Natural killer cell (primary cell): ENCODE results near the gene TMEM120A. TPM values are rescaled to one million over a fixed set of nuclear protein-coding genes. Genes with fewer than 3 reads are reported as not detected.

ENCODE experiments used
- ATAC-seq, 3 donors: fragments of 150-1000 bp in 2 of 3; fragments of 200-7000 bp in 1 of 3; cut with Tn5 transposase; 1 replicate in 1 of 3; 2 replicates in 2 of 3; pipeline ENCODE4 v1.10.0; 2021; ENCODE audit warnings: mild to moderate bottlenecking in 2 of 3, moderate library complexity in 2 of 3
- DNase-seq, 2 donors: peaks; one replicate each; pipeline versions ENCODE4 v3.0.0 to v3.0.0-alpha.2; 2013 to 2021; ENCODE audit warnings: mixed read lengths in 1 of 2
- H3K27ac ChIP-seq: one replicate; pipeline ENCODE4 v1.5.1; 2013; ENCODE audit warnings: mild to moderate bottlenecking, low read length
- H3K27me3 ChIP-seq: one replicate; pipeline ENCODE4 v1.6.1; 2013; ENCODE audit warnings: low read length; ENCODE audit not compliant: control insufficient read depth, insufficient read depth
- H3K36me3 ChIP-seq: one replicate; pipeline ENCODE4 v1.6.1; 2013; ENCODE audit warnings: low read length; ENCODE audit not compliant: control insufficient read depth, insufficient read depth
- H3K4me1 ChIP-seq: one replicate; pipeline ENCODE4 v1.6.1; 2013; ENCODE audit warnings: low read length; ENCODE audit not compliant: control insufficient read depth, insufficient read depth
- H3K4me3 ChIP-seq: one replicate; pipeline ENCODE4 v1.5.1; 2013; ENCODE audit warnings: low read length
- H3K9me3 ChIP-seq: one replicate; pipeline ENCODE4 v1.6.1; 2013; ENCODE audit warnings: low read length; ENCODE audit not compliant: control insufficient read depth, insufficient read depth
- H3K27ac Mint-ChIP-seq, 2 donors: one replicate each; pipeline ENCODE4 v1.8.0; 2022; ENCODE audit warnings: mild to moderate bottlenecking in 2 of 2, mixed read lengths in 2 of 2, moderate library complexity in 1 of 2
- H3K27me3 Mint-ChIP-seq, 2 donors: one replicate each; pipeline ENCODE4 v1.8.0; 2022; ENCODE audit warnings: low read depth in 2 of 2, mixed read lengths in 2 of 2
- H3K36me3 Mint-ChIP-seq: one replicate; pipeline ENCODE4 v1.8.0; 2022; ENCODE audit warnings: mixed read lengths
- H3K4me1 Mint-ChIP-seq, 2 donors: one replicate each; pipeline ENCODE4 v1.8.0; 2022; ENCODE audit warnings: mixed read lengths in 2 of 2
- H3K4me3 Mint-ChIP-seq: one replicate; pipeline ENCODE4 v1.8.0; 2022; ENCODE audit warnings: mild to moderate bottlenecking, moderate library complexity, mixed read lengths
- H3K9me3 Mint-ChIP-seq, 2 donors: one replicate each; pipeline ENCODE4 v1.8.0; 2022; ENCODE audit warnings: mixed read lengths in 2 of 2
- WGBS: methylation state at CpG from one replicate; pipeline ENCODE4 v1.1.7; 2013; ENCODE audit warnings: missing lambda C conversion rate; ENCODE audit not compliant: insufficient coverage; 5-methylcytosine and 5-hydroxymethylcytosine counted together
- intact Hi-C: fragments of 100-400 bp; cut with micrococcal nuclease; formaldehyde crosslinking; loops from one replicate; pipeline ENCODE4 v1.14.2; 2022
- total RNA-seq, 4 donors: library from RNA; stranded (reverse); fragments of 120-200 nt in 1 of 4; gene quantifications; one replicate each; pipeline versions ENCODE4 v1.2.3 to v1.2.4, GENCODE V29; 2013 to 2022
- TF ChIP-seq, protein P1 (sequence below): fragments of 200-600 bp; IDR thresholded peaks from one replicate; pipeline ENCODE4 v1.8.0; 2022; ENCODE audit warnings: antibody characterized with exemption

The TMEM120A gene
- total RNA-seq, 3 donors from 2014 or later (not counting 1 experiment from before 2014, with no cell fraction given) = 24.3 to 38.1 (median 34.6) TPM

- no peak for DNase-seq
- H3K27ac Mint-ChIP-seq = no peak overlapping the region
- H3K4me3 Mint-ChIP-seq = no peak overlapping the region
Measured at GRCh38 chr7:75945297-75946168, 48.9 kb downstream of the TMEM120A start.

DNA sequence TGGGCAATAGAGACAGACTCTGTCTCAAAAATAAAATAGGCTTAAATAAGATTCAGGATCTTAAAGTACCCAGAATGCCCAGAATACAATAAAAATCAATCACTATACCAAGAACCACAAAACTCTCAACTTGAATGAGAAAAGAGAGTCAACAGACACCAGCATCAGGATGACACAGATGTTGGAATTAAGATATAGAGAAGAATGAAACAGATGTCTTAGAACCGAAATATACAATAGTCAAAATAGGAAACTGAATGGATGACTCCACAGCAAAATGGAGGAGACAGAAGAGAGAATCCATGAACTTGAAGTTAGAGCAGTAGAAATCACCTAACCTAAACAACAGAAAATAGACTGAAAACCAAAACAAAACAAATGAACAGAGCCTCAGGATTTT lies 49.9 kb downstream of the TMEM120A start:
- peaks cover 7 to 29% of the 10 kb centered on the region in 2 donors for H3K4me1 Mint-ChIP-seq
- H3K4me1 ChIP-seq = no peaks in the 10 kb centered on the region

More at GRCh38 chr7:75945297-75946168, 48.9 kb downstream of the TMEM120A start:
- TF ChIP-seq, protein P1, sequence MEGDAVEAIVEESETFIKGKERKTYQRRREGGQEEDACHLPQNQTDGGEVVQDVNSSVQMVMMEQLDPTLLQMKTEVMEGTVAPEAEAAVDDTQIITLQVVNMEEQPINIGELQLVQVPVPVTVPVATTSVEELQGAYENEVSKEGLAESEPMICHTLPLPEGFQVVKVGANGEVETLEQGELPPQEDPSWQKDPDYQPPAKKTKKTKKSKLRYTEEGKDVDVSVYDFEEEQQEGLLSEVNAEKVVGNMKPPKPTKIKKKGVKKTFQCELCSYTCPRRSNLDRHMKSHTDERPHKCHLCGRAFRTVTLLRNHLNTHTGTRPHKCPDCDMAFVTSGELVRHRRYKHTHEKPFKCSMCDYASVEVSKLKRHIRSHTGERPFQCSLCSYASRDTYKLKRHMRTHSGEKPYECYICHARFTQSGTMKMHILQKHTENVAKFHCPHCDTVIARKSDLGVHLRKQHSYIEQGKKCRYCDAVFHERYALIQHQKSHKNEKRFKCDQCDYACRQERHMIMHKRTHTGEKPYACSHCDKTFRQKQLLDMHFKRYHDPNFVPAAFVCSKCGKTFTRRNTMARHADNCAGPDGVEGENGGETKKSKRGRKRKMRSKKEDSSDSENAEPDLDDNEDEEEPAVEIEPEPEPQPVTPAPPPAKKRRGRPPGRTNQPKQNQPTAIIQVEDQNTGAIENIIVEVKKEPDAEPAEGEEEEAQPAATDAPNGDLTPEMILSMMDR = no peak
- Mint-ChIP-seq H3K4me1 (peaks cover 7 to 34% of the 10 kb centered on the region in 2 donors), H3K27me3 (no peaks in the 10 kb centered on the region), H3K9me3 (no peaks in the 10 kb centered on the region), H3K36me3 (no peaks in the 10 kb centered on the region)
- Histone ChIP-seq H3K9me3 (no peaks in the 10 kb centered on the region), H3K4me3 (no peak overlapping the region), H3K27me3 (no peaks in the 10 kb centered on the region), H3K27ac (no peak overlapping the region), H3K36me3 (no peaks in the 10 kb centered on the region), H3K4me1 (no peaks in the 10 kb centered on the region)
- ATAC-seq = peak in 1 of 3 donors; percentile 68
- WGBS = 88% methylated on average over 6 of the region's 8 CpGs
- intact Hi-C loops = no loop called here

DNA sequence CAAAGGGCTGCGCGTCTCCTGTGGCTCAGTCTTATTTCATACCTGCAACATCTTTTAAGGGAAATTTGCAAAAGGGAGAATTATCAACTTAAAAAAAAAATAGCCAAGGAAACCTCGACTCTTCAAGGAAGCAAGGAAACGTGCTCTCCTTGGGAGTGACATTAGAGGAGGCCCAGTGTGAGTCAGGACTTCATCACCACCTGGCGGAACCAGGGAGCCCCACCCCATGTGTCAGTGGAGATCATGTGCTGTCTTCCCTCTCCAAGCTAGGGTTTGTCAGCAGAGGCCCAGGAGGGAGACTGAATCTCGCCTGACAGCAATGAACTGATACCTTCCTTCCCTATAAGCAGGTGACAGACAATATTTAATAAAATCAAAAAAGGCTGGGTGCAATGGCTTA lies 50.5 kb downstream of the TMEM120A start:
- no peak for DNase-seq
- no peak for ATAC-seq
- Histone ChIP-seq H3K36me3 (no peaks in the 10 kb centered on the region), H3K4me3 (no peak overlapping the region), H3K27ac (no peak overlapping the region), H3K4me1 (no peaks in the 10 kb centered on the region), H3K27me3 (no peaks in the 10 kb centered on the region), H3K9me3 (no peaks in the 10 kb centered on the region)
- no peak overlapping the region for H3K27ac Mint-ChIP-seq
- H3K27me3 Mint-ChIP-seq = no peaks in the 10 kb centered on the region
- peaks cover 7 to 27% of the 10 kb centered on the region in 2 donors for H3K4me1 Mint-ChIP-seq
- TF ChIP-seq, protein P1 = no peak
- no peak overlapping the region for H3K4me3 Mint-ChIP-seq
- WGBS = 92% methylated on average over 6 of the region's 6 CpGs
- H3K36me3 Mint-ChIP-seq = no peaks in the 10 kb centered on the region
- intact Hi-C loops = no loop called here
- no peaks in the 10 kb centered on the region for H3K9me3 Mint-ChIP-seq

More for the DNA sequence above, 49.9 kb downstream of the TMEM120A start:
- Mint-ChIP-seq H3K27me3 (no peaks in the 10 kb centered on the region), H3K9me3 (no peaks in the 10 kb centered on the region), H3K27ac (no peak overlapping the region), H3K4me3 (no peak overlapping the region), H3K36me3 (no peaks in the 10 kb centered on the region)
- Histone ChIP-seq H3K27me3 (no peaks in the 10 kb centered on the region), H3K36me3 (no peaks in the 10 kb centered on the region), H3K4me3 (no peak overlapping the region), H3K27ac (no peak overlapping the region), H3K9me3 (no peaks in the 10 kb centered on the region)
- ATAC-seq = no peak
- DNase-seq = no peak
- intact Hi-C loops = no loop called here
- WGBS = 100% methylated on average over 1 of the region's 1 CpG
- TF ChIP-seq, protein P1 = no peak
